ENCODE results near the gene FBXW7.

The FBXW7 gene

GRCh38 chr4:152434011-152434410 is 101.9 kb downstream of the FBXW7 start (continued):
- TF ChIP-seq ZNF776 (tag by site-specific recombination; IDR thresholded peaks at IDR 0.05; ENCODE audit: borderline replicate concordance) (no peak), KLF7 (tag by site-specific recombination; IDR thresholded peaks at IDR 0.05; ENCODE audit: borderline replicate concordance) (no peak), ZNF133 (tag by site-specific recombination; IDR thresholded peaks at IDR 0.05) (no peak), ZNF362 (tag by site-specific recombination; IDR thresholded peaks at IDR 0.05) (no peak), ZNF138 (tag by site-specific recombination; IDR thresholded peaks at IDR 0.05; ENCODE audit: borderline replicate concordance) (no peak)

GRCh38 chr4:152431784-152432183 is 104.1 kb downstream of the FBXW7 start:
- POLR2A ChIA-PET = no interaction called here
- Histone ChIP-seq H3K36me3 (ENCODE audit: control insufficient read depth in 2 of 2, insufficient read depth in 1 of 2, low read length in 2 of 2) (no peaks in the 10 kb centered on the region), H3K27ac (ENCODE audit: extremely low read depth, low read depth, low read length) (no peak overlapping the region), H3K9me3 (ENCODE audit: control insufficient read depth, insufficient read depth, low read depth, low read length) (no peaks in the 10 kb centered on the region), H3K4me3 (ENCODE audit: low read depth, low read length) (no peak overlapping the region), H3K4me1 (ENCODE audit: control insufficient read depth, insufficient read depth, low read length) (no peaks in the 10 kb centered on the region; the same call in 1 of the 2 replicates)
- CTCF ChIA-PET = interaction anchor here (0.6 to 0.9 kb wide), 2 partner anchors 22 to 24 kb away, joined by 3 to 4 read pairs; no protein-coding TSS in a partner anchor
- TF ChIP-seq ZBTB17 (tag by site-specific recombination; IDR thresholded peaks at IDR 0.05) = no peak
- TF ChIP-seq SP3 (tag by site-specific recombination; IDR thresholded peaks at IDR 0.05) = no peak
- TF ChIP-seq ZEB2 (tag by site-specific recombination; IDR thresholded peaks at IDR 0.05) = no peak
- no peak for TF ChIP-seq ZNF221 (tag by site-specific recombination; IDR thresholded peaks at IDR 0.05; ENCODE audit: borderline replicate concordance)
- TF ChIP-seq ZNF366 (tag by site-specific recombination; conservative IDR thresholded peaks at IDR 0.05) = no peak
- no peak for TF ChIP-seq ZNF692 (tag by site-specific recombination; IDR thresholded peaks at IDR 0.05)
- no peak for TF ChIP-seq ZNF16 (tag by site-specific recombination; IDR thresholded peaks at IDR 0.05; ENCODE audit: low read depth)
- no peak for TF ChIP-seq ZNF488 (tag by site-specific recombination; IDR thresholded peaks at IDR 0.05)
- TF ChIP-seq PATZ1 (tag by site-specific recombination; IDR thresholded peaks at IDR 0.05) = no peak
- TF ChIP-seq ZBTB44 (tag by site-specific recombination; IDR thresholded peaks at IDR 0.05) = no peak
- TF ChIP-seq GLIS2 (tag by site-specific recombination; IDR thresholded peaks at IDR 0.05) = no peak

GRCh38 chr4:152431291-152431690 is 104.6 kb downstream of the FBXW7 start:
- no peaks in the 10 kb centered on the region for H3K9me3 ChIP-seq (ENCODE audit: control insufficient read depth, insufficient read depth, low read depth, low read length)
- ChIA-PET CTCF (interaction anchor here (0.6 to 0.9 kb wide), 2 partner anchors 23 to 25 kb away, joined by 3 to 4 read pairs; no protein-coding TSS in a partner anchor), POLR2A (no interaction called here)
- H3K27ac ChIP-seq (ENCODE audit: extremely low read depth, low read depth, low read length) = no peak overlapping the region
- no peaks in the 10 kb centered on the region for H3K36me3 ChIP-seq (ENCODE audit: control insufficient read depth in 2 of 2, insufficient read depth in 1 of 2, low read length in 2 of 2)
- no peaks in the 10 kb centered on the region; the same call in 1 of the 2 replicates for H3K4me1 ChIP-seq (ENCODE audit: control insufficient read depth, insufficient read depth, low read length)
- H3K4me3 ChIP-seq (ENCODE audit: low read depth, low read length) = no peak overlapping the region
- no peak for TF ChIP-seq PATZ1 (tag by site-specific recombination; IDR thresholded peaks at IDR 0.05)
- TF ChIP-seq KLF16 (tag by site-specific recombination; IDR thresholded peaks at IDR 0.05) = no peak
- TF ChIP-seq ZNF48 (tag by site-specific recombination; IDR thresholded peaks at IDR 0.05) = no peak
- no peak for TF ChIP-seq ZIC2 (tag by site-specific recombination; IDR thresholded peaks at IDR 0.05)
- TF ChIP-seq SCRT2 (tag by site-specific recombination; IDR thresholded peaks at IDR 0.05) = no peak
- TF ChIP-seq ZNF600 (tag by site-specific recombination; IDR thresholded peaks at IDR 0.05) = no peak
- no peak for TF ChIP-seq ZBTB21 (tag by site-specific recombination; IDR thresholded peaks at IDR 0.05)
- no peak for TF ChIP-seq ZNF555 (tag by site-specific recombination; conservative IDR thresholded peaks at IDR 0.05)
- TF ChIP-seq ZNF747 (tag by site-specific recombination; IDR thresholded peaks at IDR 0.05) = no peak
- TF ChIP-seq ZNF24 (tag by site-specific recombination; IDR thresholded peaks at IDR 0.05) = no peak
